Right lung (tissue), 10 donors: ENCODE data around the gene MYL12A. TPM values are rescaled to one million over a fixed set of nuclear protein-coding genes. Genes with fewer than 3 reads are reported as not detected.
"Not testable (repeated sequence)": the region's sequence is repeated elsewhere in the genome, so short reads cannot be mapped to it uniquely, and the experiment has no call there.

Experiments used
- DNase-seq, 2 donors: peaks; one replicate each; pipeline ENCODE4 v3.0.0-alpha.2; 2013
- long read RNA-seq, 8 donors: transcript quantifications; one replicate each; lab custom pipeline, GENCODE V29; 2026
- polyA plus RNA-seq, 5 donors: library from polyadenylated mRNA; unstranded; fragments of 120-200 nt; gene quantifications; one replicate each; pipeline versions ENCODE4 v1.2.1 to v1.2.3, GENCODE V29; 2013; ENCODE audit warnings: inconsistent platforms in 1 of 5, low replicate concordance in 1 of 5; ENCODE audit not compliant: insufficient read length in 5 of 5, insufficient read depth in 1 of 5

The MYL12A gene
- polyA plus RNA-seq: 100 to 1,000 TPM; 325 to 409 (median 356) TPM
- long read RNA-seq, donor 1, transcript MYL12A-201 (4 exons, 1,229 nt): major isoform, 258 of 351 reads
- long read RNA-seq, donor 1, transcript MYL12A-207 (4 exons, 947 nt): minor isoform, 10 of 351 reads
- long read RNA-seq, donor 1, partial matches to known transcripts: 79 of 351 reads
- long read RNA-seq, donor 1, other reads (novel, unspliced or antisense): 0 of 351 reads
- long read RNA-seq, donor 2, transcript MYL12A-201 (4 exons, 1,229 nt): major isoform, 168 of 276 reads
- long read RNA-seq, donor 2, partial matches to known transcripts: 102 of 276 reads
- long read RNA-seq, donor 2, other reads (novel, unspliced or antisense): 0 of 276 reads
- long read RNA-seq, donor 3, transcript MYL12A-201 (4 exons, 1,229 nt): major isoform, 185 of 274 reads
- long read RNA-seq, donor 3, transcript MYL12A-208 (2 exons, 565 nt): minor isoform, 8 of 274 reads
- long read RNA-seq, donor 3, transcript MYL12A-212 (1 exons, 738 nt): minor isoform, 6 of 274 reads
- long read RNA-seq, donor 3, partial matches to known transcripts: 71 of 274 reads
- long read RNA-seq, donor 3, other reads (novel, unspliced or antisense): 0 of 274 reads
- long read RNA-seq, donor 4, transcript MYL12A-207 (4 exons, 947 nt): minor isoform, 5 of 119 reads
- long read RNA-seq, donor 4, transcript MYL12A-201 (4 exons, 1,229 nt): major isoform, 97 of 119 reads
- long read RNA-seq, donor 4, partial matches to known transcripts: 15 of 119 reads
- long read RNA-seq, donor 4, other reads (novel, unspliced or antisense): 0 of 119 reads
- long read RNA-seq, donor 5, transcript MYL12A-201 (4 exons, 1,229 nt): major isoform, 285 of 507 reads
- long read RNA-seq, donor 5, partial matches to known transcripts: 213 of 507 reads
- long read RNA-seq, donor 5, other reads (novel, unspliced or antisense): 0 of 507 reads
- long read RNA-seq, donor 6, transcript MYL12A-201 (4 exons, 1,229 nt): major isoform, 252 of 293 reads
- long read RNA-seq, donor 6, transcript MYL12A-207 (4 exons, 947 nt): minor isoform, 10 of 293 reads
- long read RNA-seq, donor 6, partial matches to known transcripts: 26 of 293 reads
- long read RNA-seq, donor 6, other reads (novel, unspliced or antisense): 0 of 293 reads
- long read RNA-seq, donor 7, transcript MYL12A-207 (4 exons, 947 nt): minor isoform, 5 of 234 reads
- long read RNA-seq, donor 7, transcript MYL12A-201 (4 exons, 1,229 nt): major isoform, 164 of 234 reads
- long read RNA-seq, donor 7, partial matches to known transcripts: 61 of 234 reads
- long read RNA-seq, donor 7, other reads (novel, unspliced or antisense): 0 of 234 reads
- long read RNA-seq, donor 8, transcript MYL12A-206 (5 exons, 1,004 nt): minor isoform, 5 of 143 reads
- long read RNA-seq, donor 8, transcript MYL12A-201 (4 exons, 1,229 nt): major isoform, 57 of 143 reads
- long read RNA-seq, donor 8, partial matches to known transcripts: 75 of 143 reads
- long read RNA-seq, donor 8, other reads (novel, unspliced or antisense): 0 of 143 reads

GRCh38 chr18:3247240-3248061, at the start of gene MYL12A:
MYL12A (plus strand) TSS chr18:3247801; CDS start chr18:3253248, 5,447 bp downstream.
- peak; percentile 98 for DNase-seq

GRCh38 chr18:3198260-3198860, 49.2 kb upstream of the MYL12A start:
- not testable (repeated sequence) for DNase-seq

GRCh38 chr18:3199942-3200645, 47.5 kb upstream of the MYL12A start:
- no peak for DNase-seq

- DNase-seq: no peak
Measured at GRCh38 chr18:3205239-3205638, 42.4 kb upstream of the MYL12A start.

GRCh38 chr18:3207565-3207964, 40.0 kb upstream of the MYL12A start:
- DNase-seq: no peak

- DNase-seq: no peak
Measured at GRCh38 chr18:3209859-3210569, 37.6 kb upstream of the MYL12A start.

- no peak for DNase-seq
Measured at GRCh38 chr18:3211236-3211992, 36.2 kb upstream of the MYL12A start.

- DNase-seq: no peak
Measured at GRCh38 chr18:3212657-3213056, 34.9 kb upstream of the MYL12A start.

GRCh38 chr18:3213300-3214059, 34.1 kb upstream of the MYL12A start:
- no peak for DNase-seq

GRCh38 chr18:3214855-3215637, 32.6 kb upstream of the MYL12A start:
- no peak for DNase-seq

- no peak for DNase-seq
Measured at GRCh38 chr18:3216987-3217386, 30.6 kb upstream of the MYL12A start.

GRCh38 chr18:3217948-3218647, 29.5 kb upstream of the MYL12A start:
- no peak for DNase-seq

GRCh38 chr18:3218819-3219218, 28.8 kb upstream of the MYL12A start:
- DNase-seq: no peak

- no peak for DNase-seq
Measured at GRCh38 chr18:3219241-3219630, 28.4 kb upstream of the MYL12A start.

- no peak for DNase-seq
Measured at GRCh38 chr18:3219631-3220335, 27.8 kb upstream of the MYL12A start, which contains the start of gene MYOM1. MYOM1 (minus strand) TSS chr18:3219968; CDS start chr18:3215223, 4,745 bp downstream.
